HEK293 (cell line): ENCODE results near the gene PRKD3.

Experiments used
- GFI1B ChIP-seq: fragments of 450-650 bp; formaldehyde crosslinking; IDR thresholded peaks from 2 replicates; pipeline ENCODE4 v1.5.1; 2016; ENCODE audit warnings: missing biosample characterization, missing genetic modification characterization
- KLF8 ChIP-seq: fragments of 450-650 bp; formaldehyde crosslinking; IDR thresholded peaks from 2 replicates; pipeline ENCODE4 v1.5.1; 2016; ENCODE audit warnings: missing biosample characterization, missing genetic modification characterization
- SALL2 ChIP-seq: fragments of 450-650 bp; formaldehyde crosslinking; IDR thresholded peaks from 2 replicates; pipeline ENCODE4 v1.5.0; 2017; ENCODE audit warnings: missing biosample characterization, mild to moderate bottlenecking, missing genetic modification characterization, borderline replicate concordance
- TRIM28 ChIP-seq: IDR thresholded peaks from 2 replicates; pipeline ENCODE4 v1.6.1; 2011; ENCODE audit warnings: low read length, control low read depth, borderline replicate concordance
- ZBTB20 ChIP-seq: fragments of 450-650 bp; formaldehyde crosslinking; IDR thresholded peaks from 2 replicates; pipeline ENCODE4 v1.5.1; 2016; ENCODE audit warnings: missing biosample characterization, missing genetic modification characterization
- ZBTB21 ChIP-seq: fragments of 450-650 bp; formaldehyde crosslinking; IDR thresholded peaks from 2 replicates; pipeline ENCODE4 v1.5.1; 2017; ENCODE audit warnings: missing biosample characterization, missing genetic modification characterization
- ZFHX2 ChIP-seq: fragments of 450-650 bp; formaldehyde crosslinking; conservative IDR thresholded peaks from 2 replicates; pipeline ENCODE4 v1.5.1; 2016; ENCODE audit warnings: missing biosample characterization, missing genetic modification characterization
- ZNF211 ChIP-seq: fragments of 450-650 bp; formaldehyde crosslinking; IDR thresholded peaks from 2 replicates; pipeline ENCODE4 v1.5.1; 2016; ENCODE audit warnings: low read depth, missing biosample characterization, missing genetic modification characterization
- ZNF324 ChIP-seq: fragments of 450-650 bp; formaldehyde crosslinking; IDR thresholded peaks from 2 replicates; pipeline ENCODE4 v1.5.1; 2016; ENCODE audit warnings: missing biosample characterization, missing genetic modification characterization
- ZNF423 ChIP-seq: fragments of 450-650 bp; formaldehyde crosslinking; IDR thresholded peaks from 2 replicates; pipeline ENCODE4 v1.5.1; 2016; ENCODE audit warnings: missing biosample characterization, missing genetic modification characterization
- ZNF514 ChIP-seq: fragments of 450-650 bp; formaldehyde crosslinking; IDR thresholded peaks from 2 replicates; pipeline ENCODE4 v1.5.1; 2016; ENCODE audit warnings: missing biosample characterization, missing genetic modification characterization
- ZNF549 ChIP-seq: fragments of 450-650 bp; IDR thresholded peaks from 2 replicates; pipeline ENCODE4 v1.5.1; 2018; ENCODE audit warnings: missing biosample characterization, missing genetic modification characterization, mild to moderate bottlenecking, inconsistent platforms, moderate library complexity
- ZNF585B ChIP-seq: fragments of 450-650 bp; formaldehyde crosslinking; IDR thresholded peaks from 2 replicates; pipeline ENCODE4 v1.5.1; 2016; ENCODE audit warnings: missing biosample characterization, missing genetic modification characterization
- ZNF654 ChIP-seq: fragments of 450-650 bp; formaldehyde crosslinking; IDR thresholded peaks from 2 replicates; pipeline ENCODE4 v1.5.1; 2016; ENCODE audit warnings: low read depth, missing biosample characterization, missing genetic modification characterization
- ZNF707 ChIP-seq: fragments of 450-650 bp; formaldehyde crosslinking; IDR thresholded peaks from 2 replicates; pipeline ENCODE4 v1.5.1; 2016; ENCODE audit warnings: missing biosample characterization, missing genetic modification characterization
- ZNF76 ChIP-seq: fragments of 450-650 bp; formaldehyde crosslinking; IDR thresholded peaks from 2 replicates; pipeline ENCODE4; 2016; ENCODE audit warnings: low read depth, missing biosample characterization, missing genetic modification characterization, borderline replicate concordance
- ZSCAN30 ChIP-seq: fragments of 450-650 bp; IDR thresholded peaks from 2 replicates; pipeline ENCODE4 v1.5.1; 2018; ENCODE audit warnings: missing biosample characterization, mild to moderate bottlenecking, missing genetic modification characterization, moderate library complexity
- TF ChIP-seq, protein P1 (sequence below): fragments of 450-650 bp; formaldehyde crosslinking; IDR thresholded peaks from 2 replicates; pipeline ENCODE4 v1.5.1; 2016; ENCODE audit warnings: missing biosample characterization, missing genetic modification characterization
- TF ChIP-seq, protein P2 (sequence below): fragments of 450-650 bp; formaldehyde crosslinking; IDR thresholded peaks from 2 replicates; pipeline ENCODE4 v1.5.1; 2016; ENCODE audit warnings: missing biosample characterization, missing genetic modification characterization
- TF ChIP-seq, protein P3 (sequence below): fragments of 450-650 bp; formaldehyde crosslinking; IDR thresholded peaks from 2 replicates; pipeline ENCODE4 v1.5.1; 2017; ENCODE audit warnings: missing biosample characterization, mild to moderate bottlenecking, missing genetic modification characterization, moderate library complexity
- TF ChIP-seq, protein P4 (sequence below): fragments of 450-650 bp; formaldehyde crosslinking; optimal IDR thresholded peaks from 2 replicates; pipeline ENCODE3; 2016; ENCODE audit warnings: missing biosample characterization, mild to moderate bottlenecking, missing genetic modification characterization
- TF ChIP-seq, protein P5 (sequence below): fragments of 450-650 bp; formaldehyde crosslinking; IDR thresholded peaks from 2 replicates; pipeline ENCODE4 v1.5.1; 2016; ENCODE audit warnings: missing biosample characterization, missing genetic modification characterization
- TF ChIP-seq, protein P6 (sequence below): fragments of 450-650 bp; formaldehyde crosslinking; IDR thresholded peaks from 2 replicates; pipeline ENCODE4 v1.5.1; 2016; ENCODE audit warnings: missing biosample characterization, missing genetic modification characterization

PRKD3 gene

DNA sequence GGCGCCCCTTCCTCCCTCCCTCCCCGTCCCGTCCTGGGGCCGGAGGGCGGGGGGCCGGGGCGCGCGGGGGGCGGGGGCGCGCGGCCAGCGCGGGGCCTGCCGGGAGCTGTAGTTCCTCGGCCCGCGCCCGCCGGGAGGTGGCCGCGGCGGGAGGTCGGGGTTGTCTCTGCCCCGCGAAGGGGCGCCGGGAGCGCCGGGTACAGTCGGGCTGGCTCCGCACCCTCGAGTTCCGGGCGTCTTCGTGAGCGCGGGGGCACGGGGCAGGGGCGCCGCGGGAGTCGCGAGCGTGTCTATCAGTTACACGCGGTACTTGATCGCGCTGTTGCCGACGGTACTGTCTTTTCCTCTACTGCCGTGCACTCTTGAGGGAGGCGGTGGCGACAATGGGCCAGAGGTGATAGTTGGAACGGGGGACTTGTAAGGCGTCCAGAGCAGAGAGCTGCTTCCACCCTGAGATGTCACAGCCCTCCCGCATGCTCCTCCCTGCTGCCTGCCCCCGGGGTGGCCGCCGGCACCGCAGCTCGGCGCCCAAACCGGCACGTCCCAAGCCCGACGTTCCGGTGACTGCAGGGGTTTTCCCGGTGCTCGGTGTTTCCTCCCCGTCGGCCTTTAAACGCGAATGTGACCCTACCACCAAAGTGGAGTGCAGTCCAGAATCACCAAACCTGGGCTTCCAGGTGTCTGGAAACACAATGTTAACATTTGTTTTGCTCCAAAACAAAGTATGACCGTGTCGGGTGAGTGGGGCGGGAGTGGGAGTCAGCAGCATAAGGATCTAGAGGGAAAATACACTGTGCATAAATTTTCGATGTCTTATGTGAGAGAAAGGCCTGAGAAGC, at the start of gene PRKD3 (continued):
- TF ChIP-seq, protein P1, sequence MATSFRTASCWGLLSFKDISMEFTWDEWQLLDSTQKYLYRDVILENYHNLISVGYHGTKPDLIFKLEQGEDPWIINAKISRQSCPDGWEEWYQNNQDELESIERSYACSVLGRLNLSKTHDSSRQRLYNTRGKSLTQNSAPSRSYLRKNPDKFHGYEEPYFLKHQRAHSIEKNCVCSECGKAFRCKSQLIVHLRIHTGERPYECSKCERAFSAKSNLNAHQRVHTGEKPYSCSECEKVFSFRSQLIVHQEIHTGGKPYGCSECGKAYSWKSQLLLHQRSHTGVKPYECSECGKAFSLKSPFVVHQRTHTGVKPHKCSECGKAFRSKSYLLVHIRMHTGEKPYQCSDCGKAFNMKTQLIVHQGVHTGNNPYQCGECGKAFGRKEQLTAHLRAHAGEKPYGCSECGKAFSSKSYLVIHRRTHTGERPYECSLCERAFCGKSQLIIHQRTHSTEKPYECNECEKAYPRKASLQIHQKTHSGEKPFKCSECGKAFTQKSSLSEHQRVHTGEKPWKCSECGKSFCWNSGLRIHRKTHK = no peak
- TF ChIP-seq ZNF654 = no peak
- peak; percentile 96 for TF ChIP-seq ZBTB20 (tag by site-specific recombination)
- TF ChIP-seq ZNF211 (tag by site-specific recombination) = no peak
- no peak for TF ChIP-seq ZNF585B (tag by site-specific recombination)
- TF ChIP-seq KLF8 (tag by site-specific recombination) = peak; percentile 48; the same call in 1 of the 2 replicates
- TF ChIP-seq TRIM28 = 0 out of 2 replicates have a peak, but pooled peaks have one; percentile 9
- TF ChIP-seq ZNF324 (tag by site-specific recombination) = no peak
- TF ChIP-seq SALL2 (tag by site-specific recombination) = no peak
- TF ChIP-seq, protein P2, sequence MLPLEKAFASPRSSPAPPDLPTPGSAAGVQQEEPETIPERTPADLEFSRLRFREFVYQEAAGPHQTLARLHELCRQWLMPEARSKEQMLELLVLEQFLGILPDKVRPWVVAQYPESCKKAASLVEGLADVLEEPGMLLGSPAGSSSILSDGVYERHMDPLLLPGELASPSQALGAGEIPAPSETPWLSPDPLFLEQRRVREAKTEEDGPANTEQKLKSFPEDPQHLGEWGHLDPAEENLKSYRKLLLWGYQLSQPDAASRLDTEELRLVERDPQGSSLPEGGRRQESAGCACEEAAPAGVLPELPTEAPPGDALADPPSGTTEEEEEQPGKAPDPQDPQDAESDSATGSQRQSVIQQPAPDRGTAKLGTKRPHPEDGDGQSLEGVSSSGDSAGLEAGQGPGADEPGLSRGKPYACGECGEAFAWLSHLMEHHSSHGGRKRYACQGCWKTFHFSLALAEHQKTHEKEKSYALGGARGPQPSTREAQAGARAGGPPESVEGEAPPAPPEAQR = no peak
- TF ChIP-seq, protein P3, sequence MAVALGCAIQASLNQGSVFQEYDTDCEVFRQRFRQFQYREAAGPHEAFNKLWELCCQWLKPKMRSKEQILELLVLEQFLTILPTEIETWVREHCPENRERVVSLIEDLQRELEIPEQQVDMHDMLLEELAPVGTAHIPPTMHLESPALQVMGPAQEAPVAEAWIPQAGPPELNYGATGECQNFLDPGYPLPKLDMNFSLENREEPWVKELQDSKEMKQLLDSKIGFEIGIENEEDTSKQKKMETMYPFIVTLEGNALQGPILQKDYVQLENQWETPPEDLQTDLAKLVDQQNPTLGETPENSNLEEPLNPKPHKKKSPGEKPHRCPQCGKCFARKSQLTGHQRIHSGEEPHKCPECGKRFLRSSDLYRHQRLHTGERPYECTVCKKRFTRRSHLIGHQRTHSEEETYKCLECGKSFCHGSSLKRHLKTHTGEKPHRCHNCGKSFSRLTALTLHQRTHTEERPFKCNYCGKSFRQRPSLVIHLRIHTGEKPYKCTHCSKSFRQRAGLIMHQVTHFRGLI (tag by site-specific recombination) = peak; percentile 84
- TF ChIP-seq ZNF514 (tag by site-specific recombination) = no peak
- no peak for TF ChIP-seq ZNF707
- TF ChIP-seq GFI1B (tag by site-specific recombination) = no peak
- TF ChIP-seq ZNF549 (tag by site-specific recombination) = no peak
- TF ChIP-seq ZFHX2 = peak; percentile 11; the same call in 1 of the 2 replicates
- TF ChIP-seq, protein P4, sequence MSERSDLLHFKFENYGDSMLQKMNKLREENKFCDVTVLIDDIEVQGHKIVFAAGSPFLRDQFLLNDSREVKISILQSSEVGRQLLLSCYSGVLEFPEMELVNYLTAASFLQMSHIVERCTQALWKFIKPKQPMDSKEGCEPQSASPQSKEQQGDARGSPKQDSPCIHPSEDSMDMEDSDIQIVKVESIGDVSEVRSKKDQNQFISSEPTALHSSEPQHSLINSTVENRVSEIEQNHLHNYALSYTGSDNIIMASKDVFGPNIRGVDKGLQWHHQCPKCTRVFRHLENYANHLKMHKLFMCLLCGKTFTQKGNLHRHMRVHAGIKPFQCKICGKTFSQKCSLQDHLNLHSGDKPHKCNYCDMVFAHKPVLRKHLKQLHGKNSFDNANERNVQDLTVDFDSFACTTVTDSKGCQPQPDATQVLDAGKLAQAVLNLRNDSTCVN = peak; percentile 89
- TF ChIP-seq ZSCAN30 (tag by site-specific recombination) = peak; percentile 34
- TF ChIP-seq ZNF423 = peak; percentile 41; the same call in 1 of the 2 replicates
- TF ChIP-seq, protein P5, sequence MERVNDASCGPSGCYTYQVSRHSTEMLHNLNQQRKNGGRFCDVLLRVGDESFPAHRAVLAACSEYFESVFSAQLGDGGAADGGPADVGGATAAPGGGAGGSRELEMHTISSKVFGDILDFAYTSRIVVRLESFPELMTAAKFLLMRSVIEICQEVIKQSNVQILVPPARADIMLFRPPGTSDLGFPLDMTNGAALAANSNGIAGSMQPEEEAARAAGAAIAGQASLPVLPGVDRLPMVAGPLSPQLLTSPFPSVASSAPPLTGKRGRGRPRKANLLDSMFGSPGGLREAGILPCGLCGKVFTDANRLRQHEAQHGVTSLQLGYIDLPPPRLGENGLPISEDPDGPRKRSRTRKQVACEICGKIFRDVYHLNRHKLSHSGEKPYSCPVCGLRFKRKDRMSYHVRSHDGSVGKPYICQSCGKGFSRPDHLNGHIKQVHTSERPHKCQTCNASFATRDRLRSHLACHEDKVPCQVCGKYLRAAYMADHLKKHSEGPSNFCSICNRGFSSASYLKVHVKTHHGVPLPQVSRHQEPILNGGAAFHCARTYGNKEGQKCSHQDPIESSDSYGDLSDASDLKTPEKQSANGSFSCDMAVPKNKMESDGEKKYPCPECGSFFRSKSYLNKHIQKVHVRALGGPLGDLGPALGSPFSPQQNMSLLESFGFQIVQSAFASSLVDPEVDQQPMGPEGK = peak; percentile 38; the same call in 1 of the 2 replicates
- TF ChIP-seq ZBTB21 = no peak
- peak; percentile 78 for TF ChIP-seq ZNF76
- TF ChIP-seq, protein P6, sequence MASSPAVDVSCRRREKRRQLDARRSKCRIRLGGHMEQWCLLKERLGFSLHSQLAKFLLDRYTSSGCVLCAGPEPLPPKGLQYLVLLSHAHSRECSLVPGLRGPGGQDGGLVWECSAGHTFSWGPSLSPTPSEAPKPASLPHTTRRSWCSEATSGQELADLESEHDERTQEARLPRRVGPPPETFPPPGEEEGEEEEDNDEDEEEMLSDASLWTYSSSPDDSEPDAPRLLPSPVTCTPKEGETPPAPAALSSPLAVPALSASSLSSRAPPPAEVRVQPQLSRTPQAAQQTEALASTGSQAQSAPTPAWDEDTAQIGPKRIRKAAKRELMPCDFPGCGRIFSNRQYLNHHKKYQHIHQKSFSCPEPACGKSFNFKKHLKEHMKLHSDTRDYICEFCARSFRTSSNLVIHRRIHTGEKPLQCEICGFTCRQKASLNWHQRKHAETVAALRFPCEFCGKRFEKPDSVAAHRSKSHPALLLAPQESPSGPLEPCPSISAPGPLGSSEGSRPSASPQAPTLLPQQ = peak; percentile 58; the same call in 1 of the 2 replicates
